ENCODE data around the gene LITAFD.
A peak's percentile ranks its signal among the peaks of the same experiment; 100 is the strongest.

The LITAFD gene

DNA sequence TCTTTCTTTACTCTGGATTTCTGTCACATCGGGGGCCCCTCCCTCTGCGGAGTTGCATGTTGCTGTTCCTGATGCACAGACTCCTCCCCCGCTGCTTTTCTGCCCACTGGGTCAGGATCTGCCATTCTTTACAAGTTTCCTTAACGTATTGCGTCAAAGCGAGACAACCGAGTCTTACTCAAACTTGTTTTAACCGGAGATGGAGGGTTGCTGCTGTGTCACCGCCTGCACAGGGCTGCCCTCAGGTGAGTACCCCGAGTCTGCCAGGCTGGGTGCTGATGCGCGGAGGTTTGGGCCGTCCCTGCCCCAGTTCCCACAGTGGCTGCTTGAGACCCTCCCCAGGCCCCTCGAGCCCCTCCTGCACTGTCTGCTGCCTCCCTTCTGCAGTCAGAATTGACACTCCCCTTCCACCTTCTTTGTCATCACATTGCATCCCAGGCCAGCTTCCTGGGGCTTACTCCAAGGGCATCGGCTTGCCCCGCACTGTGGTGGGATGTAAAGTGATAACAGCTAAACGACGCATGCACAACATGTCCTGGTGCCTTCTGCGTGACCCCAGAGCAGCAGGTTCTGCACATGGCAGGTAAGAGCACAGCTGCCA is 32.6 kb upstream of the LITAFD start:
- DNase-seq (ENCODE audit: insufficient read length) = no peak
- FAIRE-seq = no peak
- TF ChIP-seq POLR2A (IDR thresholded peaks at IDR 0.05; ENCODE audit: low read depth, low read length) = no peak
- TF ChIP-seq TAF1 (IDR thresholded peaks at IDR 0.05; ENCODE audit: borderline replicate concordance, low read depth, low read length) = no peak
- 0 out of 2 replicates have a peak, but pooled peaks have one; percentile 21 for TF ChIP-seq POLR2AphosphoS5 (IDR thresholded peaks at IDR 0.05; ENCODE audit: low read depth, low read length)

- DNase-seq (ENCODE audit: insufficient read length) (no peak), FAIRE-seq (no peak)
- peak; percentile 55 for TF ChIP-seq POLR2A (IDR thresholded peaks at IDR 0.05; ENCODE audit: low read depth, low read length)
- peak; percentile 53; the same call in 1 of the 2 replicates for TF ChIP-seq POLR2AphosphoS5 (IDR thresholded peaks at IDR 0.05; ENCODE audit: low read depth, low read length)
- TF ChIP-seq TAF1 (IDR thresholded peaks at IDR 0.05; ENCODE audit: borderline replicate concordance, low read depth, low read length) = no peak
Measured at GRCh38 chr16:8850279-8850885, 31.8 kb upstream of the LITAFD start.

DNA sequence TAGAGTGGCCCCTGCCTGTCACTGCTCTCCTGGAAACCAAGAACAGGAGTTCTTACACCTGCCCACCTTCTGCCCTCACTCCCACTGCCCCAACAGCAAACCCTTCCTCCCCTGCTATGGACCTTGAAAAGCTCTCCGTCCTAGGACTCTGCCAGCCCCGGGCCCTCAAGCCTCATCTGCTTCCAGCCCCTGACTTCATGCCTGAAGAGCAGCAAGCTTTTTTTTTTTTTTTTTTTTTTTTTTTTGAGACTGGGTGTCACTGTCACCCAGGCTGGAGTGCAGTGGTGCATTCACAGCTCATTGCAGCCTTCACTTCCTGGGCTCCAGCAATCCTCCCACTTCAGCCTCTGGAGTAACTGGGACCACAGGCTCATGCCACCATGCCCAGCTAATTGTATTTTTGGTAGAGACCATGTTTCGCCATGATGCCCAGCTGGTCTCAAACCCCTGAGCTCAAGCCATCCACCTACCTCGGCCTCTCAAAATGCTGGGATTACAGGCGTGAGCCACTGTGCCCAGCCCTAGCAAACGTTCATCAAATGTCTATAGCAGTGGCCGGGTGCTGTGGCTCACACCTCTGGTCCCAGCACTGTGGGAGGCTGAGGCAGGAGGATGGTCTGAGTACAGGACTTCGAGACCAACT is 30.3 kb upstream of the LITAFD start:
- FAIRE-seq = no peak
- DNase-seq (ENCODE audit: insufficient read length) = no peak
- no peak for TF ChIP-seq TAF1 (IDR thresholded peaks at IDR 0.05; ENCODE audit: borderline replicate concordance, low read depth, low read length)
- TF ChIP-seq POLR2A (IDR thresholded peaks at IDR 0.05; ENCODE audit: low read depth, low read length) = peak; percentile 28; the same call in 1 of the 2 replicates
- no peak for TF ChIP-seq POLR2AphosphoS5 (IDR thresholded peaks at IDR 0.05; ENCODE audit: low read depth, low read length)

DNA sequence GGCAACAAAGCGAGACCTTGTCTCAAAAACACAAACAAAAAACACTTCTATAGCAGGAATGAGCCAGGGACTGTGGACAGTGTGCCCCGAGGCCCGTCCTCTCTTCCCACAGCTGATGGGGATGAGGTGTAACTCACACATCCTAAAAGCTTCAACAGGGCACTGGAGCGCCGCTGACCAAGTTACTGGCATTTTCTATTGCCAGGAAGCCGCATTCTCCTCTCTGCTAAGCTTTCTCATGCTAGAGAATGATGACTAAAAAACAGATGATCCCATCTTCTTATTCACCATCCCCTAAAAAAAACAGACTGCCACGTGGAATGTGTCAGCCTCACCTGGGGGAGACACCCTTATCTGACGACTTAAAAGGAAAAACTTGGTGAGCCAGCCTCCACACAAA is 29.6 kb upstream of the LITAFD start:
- TF ChIP-seq TAF1 (IDR thresholded peaks at IDR 0.05; ENCODE audit: borderline replicate concordance, low read depth, low read length) (no peak), POLR2A (IDR thresholded peaks at IDR 0.05; ENCODE audit: low read depth, low read length) (no peak), POLR2AphosphoS5 (IDR thresholded peaks at IDR 0.05; ENCODE audit: low read depth, low read length) (no peak)
- DNase-seq (ENCODE audit: insufficient read length) (no peak), FAIRE-seq (no peak)

DNA sequence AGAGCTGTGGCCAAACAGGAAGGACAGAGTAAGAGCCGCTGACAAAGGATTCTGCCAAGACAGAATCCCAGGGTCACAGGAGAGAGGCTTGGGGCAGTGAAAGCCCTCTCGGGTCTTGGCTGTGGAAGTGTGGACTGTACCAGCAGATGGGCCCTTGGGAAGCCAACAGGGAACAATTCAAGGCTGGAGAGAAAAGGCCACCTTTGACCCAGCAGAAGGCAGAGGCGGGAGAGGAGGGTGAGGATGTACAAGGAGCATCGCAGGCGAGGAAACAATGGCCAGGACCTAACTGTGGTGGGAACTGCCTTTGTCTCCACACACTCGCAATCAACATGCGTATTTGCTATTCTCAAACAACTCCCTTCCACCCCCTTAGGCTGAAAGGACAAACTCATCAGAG is 29.0 kb upstream of the LITAFD start:
- DNase-seq (ENCODE audit: insufficient read length) (no peak), FAIRE-seq (no peak)
- TF ChIP-seq TAF1 (IDR thresholded peaks at IDR 0.05; ENCODE audit: borderline replicate concordance, low read depth, low read length) (no peak), POLR2A (IDR thresholded peaks at IDR 0.05; ENCODE audit: low read depth, low read length) (no peak), POLR2AphosphoS5 (IDR thresholded peaks at IDR 0.05; ENCODE audit: low read depth, low read length) (no peak; the same call in 1 of the 2 replicates)

DNA sequence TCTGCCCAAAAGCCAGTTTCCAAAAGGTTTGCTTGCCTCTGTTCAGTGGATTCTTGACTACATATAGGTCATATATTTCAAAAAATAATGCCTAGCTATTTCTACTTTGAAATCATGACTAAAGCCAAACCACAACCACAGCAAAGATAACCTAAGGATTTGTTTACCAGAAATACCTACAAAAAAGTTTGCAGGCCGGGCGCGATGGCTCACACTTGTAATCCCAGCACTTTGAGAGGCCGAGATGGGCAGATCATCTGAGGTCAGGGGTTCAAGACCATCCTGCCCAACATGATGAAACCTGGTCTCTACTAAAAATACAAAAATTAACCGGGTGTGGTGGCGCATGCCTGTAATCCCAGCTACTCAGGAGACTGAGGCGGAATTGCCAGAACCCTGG is 28.5 kb upstream of the LITAFD start:
- FAIRE-seq (no peak), DNase-seq (ENCODE audit: insufficient read length) (no peak)
- TF ChIP-seq POLR2A (IDR thresholded peaks at IDR 0.05; ENCODE audit: low read depth, low read length) = no peak
- no peak; the same call in 1 of the 2 replicates for TF ChIP-seq POLR2AphosphoS5 (IDR thresholded peaks at IDR 0.05; ENCODE audit: low read depth, low read length)
- TF ChIP-seq TAF1 (IDR thresholded peaks at IDR 0.05; ENCODE audit: borderline replicate concordance, low read depth, low read length) = no peak

DNA sequence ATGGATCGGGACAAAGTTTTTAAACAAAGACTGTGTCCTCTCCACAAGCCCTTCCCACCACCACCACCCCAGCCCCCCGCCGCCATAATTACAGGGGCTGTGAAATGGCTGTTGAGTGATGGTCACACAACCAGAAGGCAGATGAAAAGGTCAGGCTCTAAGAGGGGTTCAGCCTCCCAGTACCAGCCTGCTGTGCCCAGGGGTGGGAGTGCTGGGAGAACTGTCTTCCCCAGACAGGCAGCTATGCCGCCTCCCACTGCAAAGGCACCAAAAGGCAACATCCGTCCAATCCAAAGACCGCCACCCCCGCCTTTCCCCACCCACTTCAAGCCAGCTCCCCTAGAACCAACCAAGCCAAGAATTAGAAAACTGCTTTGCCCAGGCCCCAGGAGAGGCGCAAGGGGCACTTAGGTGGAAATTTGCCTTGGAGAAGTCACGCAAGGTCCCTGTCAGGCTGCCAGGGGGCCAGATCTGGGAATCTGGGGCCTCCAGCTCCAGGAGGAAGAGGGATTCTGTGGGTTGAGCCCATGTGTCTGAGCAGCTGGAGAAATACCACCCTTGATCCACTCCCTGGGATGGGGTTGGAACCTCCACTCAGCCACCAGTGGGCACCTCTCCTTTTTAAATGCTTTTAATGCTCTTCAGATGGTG is 27.7 kb upstream of the LITAFD start:
- TF ChIP-seq POLR2A (IDR thresholded peaks at IDR 0.05; ENCODE audit: low read depth, low read length) (no peak; the same call in 1 of the 2 replicates), TAF1 (IDR thresholded peaks at IDR 0.05; ENCODE audit: borderline replicate concordance, low read depth, low read length) (no peak), POLR2AphosphoS5 (IDR thresholded peaks at IDR 0.05; ENCODE audit: low read depth, low read length) (no peak)
- FAIRE-seq (no peak), DNase-seq (ENCODE audit: insufficient read length) (no peak)

- TF ChIP-seq TAF1 (IDR thresholded peaks at IDR 0.05; ENCODE audit: borderline replicate concordance, low read depth, low read length) (no peak), POLR2A (IDR thresholded peaks at IDR 0.05; ENCODE audit: low read depth, low read length) (no peak; the same call in 1 of the 2 replicates), POLR2AphosphoS5 (IDR thresholded peaks at IDR 0.05; ENCODE audit: low read depth, low read length) (no peak)
- DNase-seq (ENCODE audit: insufficient read length) = no peak
- FAIRE-seq = no peak
Measured at GRCh38 chr16:8855051-8855786, 26.9 kb upstream of the LITAFD start.

DNA sequence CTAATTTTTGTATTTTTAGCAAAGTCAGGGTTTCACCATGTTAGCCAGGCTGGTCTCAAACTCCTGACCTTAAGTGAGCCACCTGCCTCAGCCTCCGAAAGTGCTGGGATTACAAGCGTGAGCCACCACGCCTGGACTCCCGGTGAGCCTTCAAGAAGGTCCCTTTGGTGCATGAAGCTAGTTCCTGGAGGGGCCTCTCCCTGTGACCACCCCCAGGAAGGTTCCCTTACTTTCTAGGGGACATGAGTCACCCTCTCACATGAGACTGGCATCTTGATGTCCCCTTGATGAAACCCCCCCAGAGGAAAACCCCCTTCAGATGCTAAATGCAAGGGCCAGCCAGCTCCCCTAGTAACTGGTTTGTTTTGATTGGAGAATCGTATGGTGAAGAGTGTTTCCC is 26.2 kb upstream of the LITAFD start:
- FAIRE-seq = no peak
- TF ChIP-seq TAF1 (IDR thresholded peaks at IDR 0.05; ENCODE audit: borderline replicate concordance, low read depth, low read length) (no peak), POLR2A (IDR thresholded peaks at IDR 0.05; ENCODE audit: low read depth, low read length) (no peak), POLR2AphosphoS5 (IDR thresholded peaks at IDR 0.05; ENCODE audit: low read depth, low read length) (no peak)

GRCh38 chr16:8858994-8859912 is 22.9 kb upstream of the LITAFD start:
- FAIRE-seq = no peak
- no peak; the same call in 1 of the 2 replicates for TF ChIP-seq POLR2AphosphoS5 (IDR thresholded peaks at IDR 0.05; ENCODE audit: low read depth, low read length)
- DNase-seq (ENCODE audit: insufficient read length) = no peak

More for the DNA sequence above, 26.2 kb upstream of the LITAFD start:
- DNase-seq (ENCODE audit: insufficient read length) = no peak
